ENCODE results near the gene TNRC6C.

TNRC6C gene

DNA sequence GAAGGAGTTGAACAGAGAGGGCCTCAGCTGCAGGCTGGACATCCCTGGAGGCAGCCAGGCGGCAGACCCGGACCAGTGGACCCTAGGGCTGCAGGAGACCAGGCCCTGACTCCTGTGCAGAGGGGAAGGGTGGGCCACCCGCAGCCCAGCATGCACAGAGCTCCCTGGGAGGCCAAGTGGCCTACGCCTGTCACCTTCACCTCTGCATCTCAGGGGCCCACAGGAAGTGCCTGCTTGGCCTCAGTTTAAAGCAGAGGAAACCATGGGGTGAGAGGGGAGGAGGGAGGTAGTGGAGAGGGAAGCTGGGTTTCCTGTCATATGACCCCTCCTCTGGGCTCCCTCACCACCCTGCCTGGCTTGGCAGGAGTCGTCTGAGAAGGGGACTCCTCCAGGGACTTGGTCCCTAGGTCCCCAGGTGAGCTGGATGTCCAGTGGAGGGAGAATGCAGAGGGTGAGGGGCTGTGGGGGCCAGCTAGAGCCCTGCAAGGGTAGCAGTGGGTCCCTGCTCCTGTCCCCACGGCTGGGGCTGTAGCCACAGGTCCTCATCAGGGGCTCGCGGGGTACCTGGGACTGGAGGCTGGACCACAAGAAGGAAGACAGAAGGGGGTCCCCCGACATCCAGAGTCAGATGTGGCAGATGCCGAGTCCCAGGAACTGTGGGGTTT is 172.1 kb downstream of the TNRC6C start, which contains the start of gene TMC8:
Gene TMC8, plus strand, starts transcription at position 335 of the 665 bp plus-strand sequence. CDS start 818 bp downstream, outside the sequence.
- TF ChIP-seq KLF9 (tag by site-specific recombination; IDR thresholded peaks at IDR 0.05; ENCODE audit: low read depth) (no peak), ZNF555 (tag by site-specific recombination; conservative IDR thresholded peaks at IDR 0.05) (no peak), ZNF26 (tag by site-specific recombination; IDR thresholded peaks at IDR 0.05) (no peak), GLIS2 (tag by site-specific recombination; IDR thresholded peaks at IDR 0.05) (peak; percentile 28; the same call in 1 of the 2 replicates), KLF1 (tag by site-specific recombination; IDR thresholded peaks at IDR 0.05) (no peak), ZBTB17 (tag by site-specific recombination; IDR thresholded peaks at IDR 0.05) (no peak), ZNF19 (tag by site-specific recombination; IDR thresholded peaks at IDR 0.05; ENCODE audit: low read depth) (no peak), ZNF654 (tag by site-specific recombination; IDR thresholded peaks at IDR 0.05; ENCODE audit: low read depth) (no peak), ZBTB1 (tag by site-specific recombination; IDR thresholded peaks at IDR 0.05) (no peak), ZFP69B (tag by site-specific recombination; IDR thresholded peaks at IDR 0.05) (peak; percentile 37; the same call in 1 of the 2 replicates), SALL2 (tag by site-specific recombination; IDR thresholded peaks at IDR 0.05; ENCODE audit: borderline replicate concordance) (no peak), GLI2 (tag by site-specific recombination; IDR thresholded peaks at IDR 0.05; ENCODE audit: borderline replicate concordance, low read depth) (no peak), GLIS1 (tag by site-specific recombination; IDR thresholded peaks at IDR 0.05) (0 out of 2 replicates have a peak, but pooled peaks have one; percentile 10), ZIC2 (tag by site-specific recombination; IDR thresholded peaks at IDR 0.05) (peak; percentile 50), ZNF600 (tag by site-specific recombination; IDR thresholded peaks at IDR 0.05) (no peak), ZNF174 (tag by site-specific recombination; IDR thresholded peaks at IDR 0.05) (no peak), ZNF560 (tag by site-specific recombination; IDR thresholded peaks at IDR 0.05; ENCODE audit: borderline replicate concordance) (no peak), KLF10 (tag by site-specific recombination; IDR thresholded peaks at IDR 0.05) (no peak)
- Histone ChIP-seq H3K9me3 (ENCODE audit: control insufficient read depth, insufficient read depth, low read depth, low read length) (no peaks in the 10 kb centered on the region), H3K36me3 (ENCODE audit: control insufficient read depth in 2 of 2, insufficient read depth in 1 of 2, low read length in 2 of 2) (no peaks in the 10 kb centered on the region), H3K27ac (ENCODE audit: extremely low read depth, low read depth, low read length) (no peak within 1 kb of the TSS), H3K4me1 (ENCODE audit: control insufficient read depth, insufficient read depth, low read length) (peaks cover 6% of the 10 kb centered on the region; the same call in 1 of the 2 replicates), H3K4me3 (ENCODE audit: low read depth, low read length) (no peak within 1 kb of the TSS)
- CTCF ChIA-PET: interaction anchor here (0.5 to 2.0 kb wide), 4 partner anchors 10 to 84 kb away, joined by 3 to 5 read pairs (median 4); partner anchors contain the start of genes AFMID and TK1
- POLR2A ChIA-PET: interaction anchor here (1.0 to 1.4 kb wide), 3 partner anchors 10 to 34 kb away, joined by 3 read pairs; no protein-coding TSS in a partner anchor

GRCh38 chr17:78131172-78132083 is 172.9 kb downstream of the TNRC6C start:
- POLR2A ChIA-PET: no interaction called here
- peak overlapping the region; percentile 4; the same call in 1 of the 2 replicates for H3K4me3 ChIP-seq (ENCODE audit: low read depth, low read length)
- H3K4me1 ChIP-seq (ENCODE audit: control insufficient read depth, insufficient read depth, low read length): peaks cover 6% of the 10 kb centered on the region; the same call in 1 of the 2 replicates
- H3K27ac ChIP-seq (ENCODE audit: extremely low read depth, low read depth, low read length): no peak overlapping the region
- CTCF ChIA-PET: interaction anchor here (2.0 kb wide), 1 partner anchor 9 kb away, joined by 4 read pairs; no protein-coding TSS in a partner anchor
- no peaks in the 10 kb centered on the region for H3K9me3 ChIP-seq (ENCODE audit: control insufficient read depth, insufficient read depth, low read depth, low read length)
- H3K36me3 ChIP-seq (ENCODE audit: control insufficient read depth in 2 of 2, insufficient read depth in 1 of 2, low read length in 2 of 2): no peaks in the 10 kb centered on the region
- TF ChIP-seq SCRT1 (tag by site-specific recombination; IDR thresholded peaks at IDR 0.05; ENCODE audit: borderline replicate concordance) (no peak), ZNF514 (tag by site-specific recombination; IDR thresholded peaks at IDR 0.05) (no peak), ZNF391 (tag by site-specific recombination; IDR thresholded peaks at IDR 0.05; ENCODE audit: borderline replicate concordance, low read depth) (no peak), ZNF37A (tag by site-specific recombination; IDR thresholded peaks at IDR 0.05) (no peak), REPIN1 (tag by site-specific recombination; IDR thresholded peaks at IDR 0.05; ENCODE audit: low read depth) (no peak), ZNF768 (tag by site-specific recombination; IDR thresholded peaks at IDR 0.05) (no peak), WT1 (tag by site-specific recombination; IDR thresholded peaks at IDR 0.05) (no peak), ZBTB21 (tag by site-specific recombination; IDR thresholded peaks at IDR 0.05) (no peak), ZNF560 (tag by site-specific recombination; IDR thresholded peaks at IDR 0.05; ENCODE audit: borderline replicate concordance) (no peak), ZNF513 (tag by site-specific recombination; IDR thresholded peaks at IDR 0.05) (no peak), ZNF791 (tag by site-specific recombination; IDR thresholded peaks at IDR 0.05) (no peak)
- TF ChIP-seq, protein P1, sequence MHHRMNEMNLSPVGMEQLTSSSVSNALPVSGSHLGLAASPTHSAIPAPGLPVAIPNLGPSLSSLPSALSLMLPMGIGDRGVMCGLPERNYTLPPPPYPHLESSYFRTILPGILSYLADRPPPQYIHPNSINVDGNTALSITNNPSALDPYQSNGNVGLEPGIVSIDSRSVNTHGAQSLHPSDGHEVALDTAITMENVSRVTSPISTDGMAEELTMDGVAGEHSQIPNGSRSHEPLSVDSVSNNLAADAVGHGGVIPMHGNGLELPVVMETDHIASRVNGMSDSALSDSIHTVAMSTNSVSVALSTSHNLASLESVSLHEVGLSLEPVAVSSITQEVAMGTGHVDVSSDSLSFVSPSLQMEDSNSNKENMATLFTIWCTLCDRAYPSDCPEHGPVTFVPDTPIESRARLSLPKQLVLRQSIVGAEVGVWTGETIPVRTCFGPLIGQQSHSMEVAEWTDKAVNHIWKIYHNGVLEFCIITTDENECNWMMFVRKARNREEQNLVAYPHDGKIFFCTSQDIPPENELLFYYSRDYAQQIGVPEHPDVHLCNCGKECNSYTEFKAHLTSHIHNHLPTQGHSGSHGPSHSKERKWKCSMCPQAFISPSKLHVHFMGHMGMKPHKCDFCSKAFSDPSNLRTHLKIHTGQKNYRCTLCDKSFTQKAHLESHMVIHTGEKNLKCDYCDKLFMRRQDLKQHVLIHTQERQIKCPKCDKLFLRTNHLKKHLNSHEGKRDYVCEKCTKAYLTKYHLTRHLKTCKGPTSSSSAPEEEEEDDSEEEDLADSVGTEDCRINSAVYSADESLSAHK (tag by site-specific recombination; IDR thresholded peaks at IDR 0.05): no peak

Data from HEK293 (cell line).